MCF 10A (cell line): ENCODE measurements around the gene WDR88. TPM values are rescaled to one million over a fixed set of nuclear protein-coding genes. Genes with fewer than 3 reads are reported as not detected.
"Not testable (repeated sequence)": the region's sequence is repeated elsewhere in the genome, so short reads cannot be mapped to it uniquely, and the experiment has no call there.

Experiments
- BruUV-seq: library from RNA; stranded (reverse); fragments of 400-500 nt; replicated peaks from 2 replicates; lab custom pipeline; 2021; lab: Mats Ljungman, UMichigan
- CTCF ChIA-PET: fragments of 300-600 bp; sonication (Branson Sonifier 250); formaldehyde crosslinking; extraction: SDS; loops from one replicate; lab custom pipeline; 2021; ENCODE audit warnings: antibody characterized with exemption, inconsistent platforms; lab: Yijun Ruan, JAX
- POLR2A ChIA-PET: fragments of 300-600, 350-650 bp; sonication (Branson Sonifier 250); formaldehyde crosslinking; extraction: SDS; loops from one replicate; lab custom pipeline; 2020; ENCODE audit warnings: antibody characterized with exemption, inconsistent platforms; lab: Yijun Ruan, JAX
- DNase-seq: peaks from one replicate; pipeline ENCODE4 v3.0.0-alpha.2; 2018; ENCODE audit not compliant: unreplicated experiment
- H3K27ac Mint-ChIP-seq: one replicate; pipeline ENCODE4 v1.8.0; 2022; ENCODE audit warnings: mild to moderate bottlenecking, low read depth, mixed read lengths; ENCODE audit not compliant: unreplicated experiment
- H3K27me3 Mint-ChIP-seq: one replicate; pipeline ENCODE4 v1.8.0; 2022; ENCODE audit warnings: mixed read lengths; ENCODE audit not compliant: insufficient read depth, unreplicated experiment
- H3K36me3 Mint-ChIP-seq: one replicate; pipeline ENCODE4 v1.8.0; 2022; ENCODE audit warnings: mild to moderate bottlenecking, moderate library complexity, mixed read lengths; ENCODE audit not compliant: insufficient read depth, unreplicated experiment
- H3K4me1 Mint-ChIP-seq: one replicate; pipeline ENCODE4 v1.8.0; 2022; ENCODE audit warnings: mixed read lengths; ENCODE audit not compliant: insufficient read depth, unreplicated experiment
- H3K4me3 Mint-ChIP-seq: one replicate; pipeline ENCODE4 v1.8.0; 2022; ENCODE audit warnings: mild to moderate bottlenecking, moderate library complexity, mixed read lengths; ENCODE audit not compliant: unreplicated experiment
- H3K9me3 Mint-ChIP-seq: one replicate; pipeline ENCODE4 v1.8.0; 2022; ENCODE audit warnings: mixed read lengths; ENCODE audit not compliant: unreplicated experiment
- intact Hi-C: fragments of 100-400 bp; cut with micrococcal nuclease; formaldehyde crosslinking; loops from 2 replicates; pipeline ENCODE4 v1.14.1; 2022
- total RNA-seq: library from RNA; stranded (reverse); gene quantifications from 2 replicates; pipeline ENCODE4 v1.2.3, GENCODE V29; 2022
- TF ChIP-seq, protein P1 (sequence below): fragments of 200-600 bp; IDR thresholded peaks from one replicate; pipeline ENCODE4 v1.8.0; 2022; ENCODE audit warnings: antibody characterized with exemption, mild to moderate bottlenecking; ENCODE audit not compliant: unreplicated experiment

The WDR88 gene
- total RNA-seq, 1 experiment from 2014 or later: not detected

DNA sequence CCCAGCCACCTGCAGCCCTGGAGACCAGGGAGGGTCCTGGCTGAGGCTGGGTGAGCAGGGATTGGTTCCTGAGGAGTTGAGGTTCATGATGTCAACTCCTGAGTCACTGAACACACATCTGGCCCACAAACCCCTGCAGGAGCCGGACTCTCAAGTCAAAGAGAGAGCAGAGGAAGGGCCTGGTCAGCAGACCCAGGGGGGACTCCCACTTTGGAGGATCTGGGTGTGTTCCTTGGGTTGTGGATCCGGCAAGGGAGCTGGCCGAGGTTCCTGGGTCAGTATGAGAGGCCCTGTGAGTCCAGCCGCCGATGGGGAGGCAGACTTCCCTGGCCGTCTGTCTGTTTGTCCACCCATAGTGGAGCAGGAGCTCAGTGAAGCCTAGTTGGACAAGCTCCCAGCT lies 89.7 kb downstream of the WDR88 start:
- Mint-ChIP-seq H3K27me3 (peaks cover 16% of the 10 kb centered on the region), H3K9me3 (no peaks in the 10 kb centered on the region), H3K27ac (no peak overlapping the region), H3K4me1 (no peaks in the 10 kb centered on the region), H3K36me3 (no peaks in the 10 kb centered on the region), H3K4me3 (no peak overlapping the region)
- intact Hi-C loops: no loop called here
- ChIA-PET POLR2A (interaction anchor here (0.7 kb wide), 1 partner anchor 695 kb away, joined by 3 read pairs; no protein-coding TSS in a partner anchor), CTCF (interaction anchor here (0.6 to 1.7 kb wide), 4 partner anchors 14 to 45 kb away, joined by 3 to 7 read pairs (median 4); no protein-coding TSS in a partner anchor)
- TF ChIP-seq, protein P1, sequence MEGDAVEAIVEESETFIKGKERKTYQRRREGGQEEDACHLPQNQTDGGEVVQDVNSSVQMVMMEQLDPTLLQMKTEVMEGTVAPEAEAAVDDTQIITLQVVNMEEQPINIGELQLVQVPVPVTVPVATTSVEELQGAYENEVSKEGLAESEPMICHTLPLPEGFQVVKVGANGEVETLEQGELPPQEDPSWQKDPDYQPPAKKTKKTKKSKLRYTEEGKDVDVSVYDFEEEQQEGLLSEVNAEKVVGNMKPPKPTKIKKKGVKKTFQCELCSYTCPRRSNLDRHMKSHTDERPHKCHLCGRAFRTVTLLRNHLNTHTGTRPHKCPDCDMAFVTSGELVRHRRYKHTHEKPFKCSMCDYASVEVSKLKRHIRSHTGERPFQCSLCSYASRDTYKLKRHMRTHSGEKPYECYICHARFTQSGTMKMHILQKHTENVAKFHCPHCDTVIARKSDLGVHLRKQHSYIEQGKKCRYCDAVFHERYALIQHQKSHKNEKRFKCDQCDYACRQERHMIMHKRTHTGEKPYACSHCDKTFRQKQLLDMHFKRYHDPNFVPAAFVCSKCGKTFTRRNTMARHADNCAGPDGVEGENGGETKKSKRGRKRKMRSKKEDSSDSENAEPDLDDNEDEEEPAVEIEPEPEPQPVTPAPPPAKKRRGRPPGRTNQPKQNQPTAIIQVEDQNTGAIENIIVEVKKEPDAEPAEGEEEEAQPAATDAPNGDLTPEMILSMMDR: no peak
- no peak for DNase-seq
- no TSS peak for BruUV-seq

- H3K36me3 Mint-ChIP-seq, H3K27ac Mint-ChIP-seq, intact Hi-C loops, DNase-seq, H3K4me3 Mint-ChIP-seq, BruUV-seq, POLR2A ChIA-PET, H3K9me3 Mint-ChIP-seq, H3K4me1 Mint-ChIP-seq: not testable (repeated sequence)
- peaks cover 16% of the 10 kb centered on the region for H3K27me3 Mint-ChIP-seq
- CTCF ChIA-PET: interaction anchor here (1.7 kb wide), 1 partner anchor 38 kb away, joined by 7 read pairs; no protein-coding TSS in a partner anchor
These were observed 90.3 kb downstream of the WDR88 start for GRCh38 chr19:33222255-33222654.

DNA sequence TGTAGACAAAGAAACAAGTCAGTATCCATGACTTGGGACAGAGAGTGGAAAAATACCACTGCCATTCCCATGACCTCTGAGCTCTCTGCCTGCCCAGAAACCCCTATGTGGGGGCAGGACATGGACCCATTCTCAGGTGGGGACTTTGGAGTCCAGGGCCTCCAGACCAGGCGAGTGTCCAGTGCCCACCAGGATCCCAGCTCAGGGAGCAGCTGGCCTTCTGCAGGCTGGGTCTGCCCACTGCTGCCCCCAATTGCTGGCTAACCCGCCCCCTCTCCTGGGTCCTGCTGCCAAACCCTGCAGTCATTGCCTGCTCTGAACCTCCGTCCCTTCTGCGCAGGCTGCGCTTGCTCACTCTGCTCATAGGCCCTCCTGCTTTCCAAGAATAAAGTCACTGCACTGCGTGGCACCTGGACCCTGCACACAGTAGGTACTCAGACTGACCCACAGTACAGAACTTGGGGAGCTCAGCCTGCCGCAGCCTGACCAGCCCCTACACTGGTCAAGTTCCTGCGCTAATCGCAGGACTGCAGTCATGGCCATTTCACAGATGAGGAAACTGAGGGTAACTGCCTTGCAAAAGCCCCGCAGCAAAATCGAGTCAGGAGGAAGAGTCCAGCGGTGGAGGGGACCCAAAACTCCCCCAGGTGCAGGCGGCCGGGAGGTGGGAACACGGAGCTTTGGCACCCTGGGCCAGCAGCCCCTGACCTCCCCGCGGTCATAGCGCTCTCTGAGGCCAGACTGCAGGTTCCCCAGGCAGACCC lies 93.0 kb downstream of the WDR88 start:
- peaks cover 16% of the 10 kb centered on the region for H3K27me3 Mint-ChIP-seq
- ChIA-PET CTCF (interaction anchor here (0.5 to 2.9 kb wide), 7 partner anchors 11 to 901 kb away, joined by 3 to 18 read pairs (median 4); no protein-coding TSS in a partner anchor), POLR2A (interaction anchor here (1.0 kb wide), 1 partner anchor 41 kb away, joined by 3 read pairs; no protein-coding TSS in a partner anchor)
- no peaks in the 10 kb centered on the region for H3K4me1 Mint-ChIP-seq
- H3K27ac Mint-ChIP-seq: no peak overlapping the region
- no peaks in the 10 kb centered on the region for H3K36me3 Mint-ChIP-seq
- peaks cover 16% of the 10 kb centered on the region for H3K9me3 Mint-ChIP-seq
- intact Hi-C loops: no loop called here
- DNase-seq: no peak
- H3K4me3 Mint-ChIP-seq: no peak overlapping the region
- no TSS peak for BruUV-seq
- TF ChIP-seq, protein P1: no peak

Other genes starting within 250 kb of the WDR88 start
- 24.7 and 28.4 TPM in 2 replicates for gene CEP89, start 160.2 kb upstream of the WDR88 start, total RNA-seq
- 4.1 and 5.1 TPM in 2 replicates for gene FAAP24, start 159.9 kb upstream of the WDR88 start, total RNA-seq
- gene RHPN2, start 67.2 kb upstream of the WDR88 start, total RNA-seq: 4.9 and 5.5 TPM in 2 replicates
- 5.1 and 6.6 TPM in 2 replicates for gene GPATCH1, start 50.9 kb upstream of the WDR88 start, total RNA-seq
- gene LRP3, start 62.2 kb downstream of the WDR88 start, total RNA-seq: 7.7 and 9.5 TPM in 2 replicates
- gene SLC7A10, start 93.7 kb downstream of the WDR88 start, total RNA-seq: not detected in 2 replicates
- 4.7 and 6.2 TPM in 2 replicates for gene CEBPA, start 170.4 kb downstream of the WDR88 start, total RNA-seq
- 78.5 and 91.3 TPM in 2 replicates for gene CEBPG, start 241.6 kb downstream of the WDR88 start, total RNA-seq